DOHH2 (cell line): Measurements from ENCODE around the gene PDCL2.

Experiments
- H3F3A ChIP-seq: fragments of 200-600 bp; sonication (generic), shearing (Covaris generic); 2 replicates; pipeline ENCODE4 v1.6.0; 2016; ENCODE audit warnings: antibody characterized with exemption, mild to moderate bottlenecking; ENCODE audit not compliant: control insufficient read depth, insufficient read depth
- H3K27ac ChIP-seq: fragments of 200-600 bp; sonication (generic); 2 replicates; pipeline ENCODE4 v1.5.1; 2014; ENCODE audit warnings: low read depth, mild to moderate bottlenecking, low read length, moderate library complexity
- H3K27me3 ChIP-seq: fragments of 200-600 bp; sonication (generic); 2 replicates; pipeline ENCODE4 v1.6.1; 2014; ENCODE audit warnings: mild to moderate bottlenecking, low read length, mixed read lengths; ENCODE audit not compliant: control insufficient read depth
- H3K36me3 ChIP-seq: fragments of 200-600 bp; sonication (generic); 2 replicates; pipeline ENCODE4 v1.6.1; 2014; ENCODE audit warnings: mild to moderate bottlenecking, low read length, moderate library complexity, mixed read lengths; ENCODE audit not compliant: control insufficient read depth
- H3K4me1 ChIP-seq: fragments of 200-600 bp; sonication (generic); 2 replicates; pipeline ENCODE4 v1.6.1; 2014; ENCODE audit warnings: mild to moderate bottlenecking, low read length, mixed read lengths; ENCODE audit not compliant: control insufficient read depth
- H3K4me2 ChIP-seq: fragments of 200-600 bp; sonication (generic); 2 replicates; pipeline ENCODE4 v1.6.0; 2014; ENCODE audit warnings: mild to moderate bottlenecking, low read length, moderate library complexity
- H3K4me3 ChIP-seq: fragments of 200-600 bp; sonication (generic); 2 replicates; pipeline ENCODE4 v1.5.1; 2014; ENCODE audit warnings: mild to moderate bottlenecking, low read length, mixed read lengths
- H3K79me2 ChIP-seq: fragments of 200-600 bp; sonication (generic); 2 replicates; pipeline ENCODE4 v1.6.1; 2014; ENCODE audit warnings: mild to moderate bottlenecking, low read length, mixed read lengths; ENCODE audit not compliant: control insufficient read depth
- H3K9me2 ChIP-seq: fragments of 200-600 bp; sonication (generic); replicated peaks from 2 replicates; pipeline ENCODE4 v1.6.1; 2014; ENCODE audit warnings: mild to moderate bottlenecking, low read length, mixed read lengths; ENCODE audit not compliant: control insufficient read depth
- H3K9me3 ChIP-seq: fragments of 200-600 bp; sonication (generic); 2 replicates; pipeline ENCODE4 v1.6.1; 2014; ENCODE audit warnings: antibody characterized with exemption, low read length, mixed read lengths; ENCODE audit not compliant: control insufficient read depth, insufficient read depth
- H4K20me1 ChIP-seq: fragments of 200-600 bp; sonication (generic); 2 replicates; pipeline ENCODE4 v1.6.0; 2014; ENCODE audit warnings: low read depth, mild to moderate bottlenecking, antibody characterized with exemption, low read length, moderate library complexity; ENCODE audit not compliant: control insufficient read depth, insufficient read depth
- CTCF ChIP-seq: fragments of 200-600 bp; sonication (generic); IDR thresholded peaks from one replicate; pipeline ENCODE4 v1.5.1; 2014; ENCODE audit warnings: antibody characterized with exemption, mild to moderate bottlenecking, low read depth, low read length; ENCODE audit not compliant: poor library complexity, severe bottlenecking
- EZH2phosphoT487 ChIP-seq: fragments of 200-600 bp; sonication (generic); IDR thresholded peaks from 2 replicates; pipeline ENCODE4 v1.6.1; 2017; ENCODE audit warnings: borderline replicate concordance, mild to moderate bottlenecking, antibody characterized with exemption, low read length, moderate library complexity, mixed read lengths

The PDCL2 gene

DNA sequence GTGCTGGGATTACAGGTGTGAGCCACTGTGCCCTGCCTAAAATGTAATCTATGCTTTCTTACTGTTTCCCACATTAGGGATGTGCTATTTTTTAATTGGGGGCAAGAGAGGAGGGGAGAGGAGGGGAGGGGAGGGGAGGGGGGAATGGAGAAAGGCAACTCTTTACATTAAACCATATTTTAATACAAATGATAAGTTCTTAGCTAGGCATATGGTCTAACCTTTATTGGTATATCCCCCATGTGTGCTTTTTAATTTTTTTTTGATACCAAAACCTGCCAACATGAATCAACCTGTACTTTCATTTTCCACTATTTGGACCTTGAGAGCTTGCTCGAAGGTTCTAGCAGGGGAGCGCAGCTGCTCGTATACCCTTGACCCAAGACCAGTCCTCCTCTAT, 51.8 kb downstream of the PDCL2 start:
- no peak overlapping the region for H3K4me3 ChIP-seq
- H3K9me2 ChIP-seq, result no peaks in the 10 kb centered on the region
- TF ChIP-seq EZH2phosphoT487, result no peak
- no peak for TF ChIP-seq CTCF
- no peaks in the 10 kb centered on the region for H3K36me3 ChIP-seq
- no peaks in the 10 kb centered on the region for H3K27me3 ChIP-seq
- H3F3A ChIP-seq, result peaks cover 10% of the 10 kb centered on the region
- no peak overlapping the region for H3K4me2 ChIP-seq
- peaks cover 40% of the 10 kb centered on the region for H3K79me2 ChIP-seq
- H3K27ac ChIP-seq, result no peak overlapping the region
- peaks cover 11% of the 10 kb centered on the region; the same call in 1 of the 2 replicates for H4K20me1 ChIP-seq
- no peaks in the 10 kb centered on the region for H3K9me3 ChIP-seq
- H3K4me1 ChIP-seq, result peaks cover 3% of the 10 kb centered on the region

- Histone ChIP-seq H3K4me2 (no peak overlapping the region), H3K4me1 (no peaks in the 10 kb centered on the region), H3F3A (peaks cover 6% of the 10 kb centered on the region; the same call in 1 of the 2 replicates), H4K20me1 (peaks cover 11% of the 10 kb centered on the region; the same call in 1 of the 2 replicates), H3K4me3 (no peak overlapping the region), H3K79me2 (peaks cover 38% of the 10 kb centered on the region), H3K27ac (no peak overlapping the region), H3K36me3 (no peaks in the 10 kb centered on the region), H3K27me3 (no peaks in the 10 kb centered on the region), H3K9me2 (no peaks in the 10 kb centered on the region), H3K9me3 (no peaks in the 10 kb centered on the region)
- TF ChIP-seq EZH2phosphoT487 (no peak), CTCF (no peak)
These were observed 52.4 kb downstream of the PDCL2 start for GRCh38 chr4:55539658-55540057.

DNA sequence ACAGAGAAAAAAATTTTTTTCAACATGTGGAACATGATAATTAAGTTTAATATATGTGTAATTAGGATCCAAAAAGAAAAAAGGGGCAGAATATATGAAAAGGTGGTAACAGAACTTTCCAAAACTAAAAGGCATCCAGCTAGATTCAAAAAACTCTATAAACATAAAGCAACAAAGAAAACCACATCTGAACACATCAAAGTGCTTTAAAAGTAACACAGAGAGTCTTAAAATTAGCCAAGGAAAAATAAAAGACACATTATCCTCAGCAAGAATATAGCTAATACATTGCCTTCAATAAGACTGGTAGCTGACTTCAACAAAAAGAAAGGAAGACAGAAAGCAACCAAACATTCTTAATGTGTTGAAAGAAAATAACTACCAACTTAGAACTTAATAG, 53.5 kb downstream of the PDCL2 start:
- H3K4me2 ChIP-seq, result no peak overlapping the region
- H3K9me3 ChIP-seq, result no peaks in the 10 kb centered on the region
- H3K9me2 ChIP-seq, result no peaks in the 10 kb centered on the region
- no peaks in the 10 kb centered on the region for H3K36me3 ChIP-seq
- no peaks in the 10 kb centered on the region for H3K27me3 ChIP-seq
- H3F3A ChIP-seq, result no peaks in the 10 kb centered on the region
- no peaks in the 10 kb centered on the region for H3K4me1 ChIP-seq
- no peak overlapping the region for H3K27ac ChIP-seq
- H4K20me1 ChIP-seq, result 0 out of 2 replicates have a peak, but pooled peaks cover 3% of the 10 kb centered on the region
- H3K4me3 ChIP-seq, result no peak overlapping the region
- peaks cover 29% of the 10 kb centered on the region for H3K79me2 ChIP-seq
- no peak for TF ChIP-seq EZH2phosphoT487
- no peak for TF ChIP-seq CTCF
